SK-N-MC (cell line): Measurements from ENCODE around the gene DNAH14.

ENCODE experiments used
- EZH2 ChIP-seq: fragments of 200-600 bp; sonication (generic); IDR thresholded peaks from one replicate; pipeline ENCODE4 v1.6.1; 2017; ENCODE audit warnings: antibody characterized with exemption
- FOXP2 ChIP-seq: optimal IDR thresholded peaks from 2 replicates; pipeline ENCODE3; 2011; ENCODE audit warnings: mild to moderate bottlenecking, moderate library complexity; ENCODE audit not compliant: insufficient read depth; ENCODE audit errors: extremely low read length, control extremely low read depth
- POLR2AphosphoS5 ChIP-seq: IDR thresholded peaks from 2 replicates; pipeline ENCODE4 v1.6.1; 2012; ENCODE audit warnings: mild to moderate bottlenecking, low read depth, low read length, borderline replicate concordance

GRCh38 chr1:225146478-225146877, 217.0 kb downstream of the DNAH14 start:
- TF ChIP-seq POLR2AphosphoS5 (no peak), EZH2 (no peak), FOXP2 (no peak)
